MG63 (cell line): ENCODE measurements around the gene SDS. TPM values are rescaled to one million over a fixed set of nuclear protein-coding genes. Genes with fewer than 3 reads are reported as not detected.
A peak's percentile ranks its signal among the peaks of the same experiment; 100 is the strongest.

Experiments used
- DNase-seq: peaks from one replicate; pipeline ENCODE4 v3.0.0-alpha.2; 2020
- H3K27me3 ChIP-seq: fragments of 250-450 bp; sonication (Bioruptor Pico); 2 replicates; pipeline ENCODE4 v1.5.1; 2020; ENCODE audit warnings: mild to moderate bottlenecking, moderate library complexity
- H3K36me3 ChIP-seq: fragments of 250-450 bp; sonication (Bioruptor Pico); 2 replicates; pipeline ENCODE4 v1.5.1; 2020; ENCODE audit warnings: mild to moderate bottlenecking, moderate library complexity
- H3K4me3 ChIP-seq: fragments of 250-450 bp; sonication (Bioruptor Pico); 2 replicates; pipeline ENCODE4 v1.5.1; 2020; ENCODE audit warnings: mild to moderate bottlenecking, moderate library complexity
- H3K9me3 ChIP-seq: fragments of 250-450 bp; sonication (Bioruptor Pico); 2 replicates; pipeline ENCODE4 v1.5.1; 2020; ENCODE audit warnings: mild to moderate bottlenecking, moderate library complexity
- total RNA-seq: library from RNA; depleted of rRNA; stranded (reverse); fragments of >200 nt; shearing (Covaris generic); gene quantifications from 2 replicates; pipeline ENCODE4 v1.2.3, GENCODE V29; 2014; ENCODE audit warnings: low replicate concordance

SDS gene
- total RNA-seq, 1 experiment from 2014 or later: not detected

- no peak overlapping the region for H3K4me3 ChIP-seq
- no peaks in the 10 kb centered on the region for H3K9me3 ChIP-seq
- no peak for DNase-seq
- peaks cover 15% of the 10 kb centered on the region; the same call in 1 of the 2 replicates for H3K36me3 ChIP-seq
- H3K27me3 ChIP-seq: no peaks in the 10 kb centered on the region
These were observed 29.7 kb downstream of the SDS start for GRCh38 chr12:113373969-113374368.

DNA sequence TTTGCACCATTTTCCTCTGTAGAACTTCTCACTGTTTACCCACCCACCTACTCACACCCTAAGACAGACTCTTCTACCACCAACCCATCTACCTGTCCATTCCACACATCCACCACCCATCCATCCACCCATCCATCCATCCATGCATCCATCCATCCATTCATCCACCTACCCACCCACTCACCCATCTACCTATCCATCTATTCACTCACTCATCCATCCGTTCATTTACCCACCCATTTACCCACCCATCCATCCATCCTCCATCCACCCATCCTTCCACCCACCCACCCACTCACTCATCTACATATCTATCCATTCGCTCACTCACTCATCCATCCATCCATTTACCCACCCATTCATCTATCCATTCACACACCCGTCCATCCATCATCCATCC, 30.2 kb downstream of the SDS start:
- no peak for DNase-seq
- H3K27me3 ChIP-seq: no peaks in the 10 kb centered on the region
- H3K9me3 ChIP-seq: no peaks in the 10 kb centered on the region
- peaks cover 15% of the 10 kb centered on the region; the same call in 1 of the 2 replicates for H3K36me3 ChIP-seq
- H3K4me3 ChIP-seq: no peak overlapping the region

GRCh38 chr12:113372371-113372770, 31.3 kb downstream of the SDS start:
- H3K4me3 ChIP-seq: no peak overlapping the region
- no peaks in the 10 kb centered on the region for H3K9me3 ChIP-seq
- peaks cover 15% of the 10 kb centered on the region; the same call in 1 of the 2 replicates for H3K36me3 ChIP-seq
- no peak for DNase-seq
- no peaks in the 10 kb centered on the region for H3K27me3 ChIP-seq

DNA sequence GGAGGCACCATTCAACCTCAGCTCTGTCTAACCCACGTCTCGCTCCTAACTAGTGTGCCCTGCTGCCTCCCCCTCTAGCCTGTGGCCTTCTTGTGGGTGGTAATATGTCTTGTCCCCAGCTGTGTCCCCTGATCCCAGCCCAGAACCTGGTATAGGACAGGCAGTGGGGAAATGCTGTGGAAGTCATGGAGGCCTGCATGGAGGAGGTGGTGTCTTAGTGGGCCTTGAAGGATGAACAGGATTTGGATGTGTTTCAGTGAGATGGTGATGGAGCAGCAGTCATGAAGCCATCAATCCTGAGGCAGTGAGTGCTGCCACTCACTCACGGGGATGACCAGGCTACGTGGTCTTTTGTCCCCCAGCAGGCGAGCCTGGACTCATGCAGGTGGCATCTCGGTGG, 31.9 kb downstream of the SDS start:
- H3K4me3 ChIP-seq: no peak overlapping the region
- H3K36me3 ChIP-seq: peaks cover 15% of the 10 kb centered on the region; the same call in 1 of the 2 replicates
- H3K27me3 ChIP-seq: no peaks in the 10 kb centered on the region
- no peak for DNase-seq
- no peaks in the 10 kb centered on the region for H3K9me3 ChIP-seq

DNA sequence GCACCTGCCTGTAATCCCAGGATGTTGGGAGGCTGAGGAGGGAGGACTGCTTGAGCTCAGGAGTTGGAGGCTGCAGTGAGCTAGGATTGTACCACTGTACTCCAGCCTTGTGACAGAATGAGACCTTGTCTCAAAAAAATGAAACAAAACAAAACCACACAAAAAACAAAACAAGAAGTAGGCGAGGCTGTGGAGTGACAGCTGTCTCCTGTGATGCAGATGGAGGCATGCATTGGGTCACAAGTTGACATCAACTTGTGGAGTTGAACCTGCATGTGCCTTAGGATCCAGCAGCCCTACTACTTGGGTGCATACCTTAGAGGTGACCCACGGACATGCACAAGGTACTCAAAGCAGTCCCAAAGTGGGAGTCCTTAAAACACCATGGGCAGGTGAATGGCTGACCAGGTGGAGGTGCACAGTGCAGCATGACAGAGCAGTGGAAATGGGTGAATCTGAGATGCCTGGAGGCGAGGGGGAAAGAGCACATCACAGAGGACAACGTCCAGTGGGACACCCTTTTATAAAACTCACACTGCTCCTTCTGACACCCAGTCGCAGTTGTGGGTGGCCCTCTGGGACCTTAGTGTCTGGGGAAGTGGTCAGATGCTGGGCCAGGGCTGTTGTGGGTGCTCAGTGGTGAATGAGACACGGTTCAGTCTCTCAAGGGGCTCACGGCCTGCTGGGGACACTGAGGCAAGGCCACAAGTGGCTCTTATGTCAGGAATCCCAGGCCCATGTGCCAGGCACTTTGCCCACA, 32.6 kb downstream of the SDS start:
- Histone ChIP-seq H3K9me3 (no peaks in the 10 kb centered on the region), H3K27me3 (no peaks in the 10 kb centered on the region)
- DNase-seq: no peak

DNA sequence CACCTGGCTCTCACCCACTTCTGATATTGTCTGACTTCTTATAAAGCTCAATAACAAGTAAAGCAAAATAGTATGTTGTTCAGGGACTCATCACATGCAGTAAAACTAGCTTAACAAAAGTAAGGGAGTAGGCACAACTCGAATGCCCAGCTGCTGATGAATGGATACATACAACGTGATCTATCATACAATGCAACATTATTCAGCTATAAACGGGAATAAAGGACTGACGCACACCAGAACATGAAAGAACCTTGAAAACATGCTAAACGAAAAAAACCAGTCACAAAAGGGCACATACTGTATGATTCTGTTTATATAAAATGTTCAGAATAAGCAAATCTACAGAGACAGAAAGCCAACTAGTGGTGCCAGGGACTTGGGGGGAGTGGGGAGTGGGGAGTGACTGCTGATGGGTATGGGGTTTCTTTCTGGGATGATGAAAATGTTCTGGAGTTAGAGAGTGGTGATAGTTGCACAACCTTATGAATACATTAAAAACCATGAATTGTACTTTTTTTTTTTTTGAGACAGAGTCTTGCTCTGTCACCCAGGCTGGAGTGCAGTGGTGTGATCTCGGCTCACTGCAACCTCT, 34.2 kb downstream of the SDS start:
- no peak for DNase-seq
- H3K36me3 ChIP-seq: peaks cover 2% of the 10 kb centered on the region; the same call in 1 of the 2 replicates
- no peaks in the 10 kb centered on the region for H3K9me3 ChIP-seq
- H3K4me3 ChIP-seq: no peak overlapping the region
- H3K27me3 ChIP-seq: no peaks in the 10 kb centered on the region

More for the DNA sequence above, 32.6 kb downstream of the SDS start:
- Histone ChIP-seq H3K36me3 (peaks cover 12% of the 10 kb centered on the region; the same call in 1 of the 2 replicates), H3K4me3 (no peak overlapping the region)

DNA sequence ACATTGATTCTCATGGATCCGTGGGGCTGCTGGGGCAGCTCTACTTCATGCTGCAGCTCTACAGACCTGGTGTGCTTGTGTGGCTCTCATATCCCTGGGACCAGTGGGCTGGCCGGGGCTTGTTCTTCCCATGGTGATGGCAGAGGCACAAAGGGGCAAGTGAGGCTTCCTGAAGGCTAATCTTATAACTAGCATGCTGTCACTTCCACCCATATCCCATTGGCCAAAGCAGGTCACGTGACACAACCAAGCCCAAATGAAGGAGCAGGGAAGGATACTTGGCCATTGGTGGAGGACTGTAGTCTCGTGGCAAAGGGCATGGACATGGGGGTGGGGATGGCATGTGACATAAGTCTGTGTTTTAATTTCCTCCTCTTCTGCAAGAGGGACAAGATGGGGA, 35.4 kb downstream of the SDS start:
- Histone ChIP-seq H3K36me3 (peaks cover 2% of the 10 kb centered on the region; the same call in 1 of the 2 replicates), H3K9me3 (no peaks in the 10 kb centered on the region), H3K4me3 (no peak overlapping the region), H3K27me3 (no peaks in the 10 kb centered on the region)
- no peak for DNase-seq

DNA sequence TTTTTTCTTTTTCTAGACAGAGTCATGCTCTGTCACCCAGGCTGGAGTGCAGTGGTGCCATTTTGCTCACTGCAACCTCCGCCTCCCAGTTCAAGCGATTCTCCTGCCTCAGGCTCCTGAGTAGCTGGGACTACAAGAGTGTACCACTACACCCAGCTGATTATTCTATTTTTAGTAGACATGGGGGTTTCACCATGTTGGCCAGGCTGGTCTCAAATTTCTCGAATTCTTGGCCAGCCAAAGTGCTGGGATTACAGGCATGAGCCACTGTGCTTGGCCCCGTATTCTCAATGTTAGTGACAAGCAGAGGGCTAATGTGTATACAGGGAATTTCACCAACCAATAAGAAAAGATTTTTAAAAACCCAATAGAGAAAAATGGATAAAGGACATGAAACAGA, 36.9 kb downstream of the SDS start:
- no peak for DNase-seq
- no peaks in the 10 kb centered on the region for H3K27me3 ChIP-seq

DNA sequence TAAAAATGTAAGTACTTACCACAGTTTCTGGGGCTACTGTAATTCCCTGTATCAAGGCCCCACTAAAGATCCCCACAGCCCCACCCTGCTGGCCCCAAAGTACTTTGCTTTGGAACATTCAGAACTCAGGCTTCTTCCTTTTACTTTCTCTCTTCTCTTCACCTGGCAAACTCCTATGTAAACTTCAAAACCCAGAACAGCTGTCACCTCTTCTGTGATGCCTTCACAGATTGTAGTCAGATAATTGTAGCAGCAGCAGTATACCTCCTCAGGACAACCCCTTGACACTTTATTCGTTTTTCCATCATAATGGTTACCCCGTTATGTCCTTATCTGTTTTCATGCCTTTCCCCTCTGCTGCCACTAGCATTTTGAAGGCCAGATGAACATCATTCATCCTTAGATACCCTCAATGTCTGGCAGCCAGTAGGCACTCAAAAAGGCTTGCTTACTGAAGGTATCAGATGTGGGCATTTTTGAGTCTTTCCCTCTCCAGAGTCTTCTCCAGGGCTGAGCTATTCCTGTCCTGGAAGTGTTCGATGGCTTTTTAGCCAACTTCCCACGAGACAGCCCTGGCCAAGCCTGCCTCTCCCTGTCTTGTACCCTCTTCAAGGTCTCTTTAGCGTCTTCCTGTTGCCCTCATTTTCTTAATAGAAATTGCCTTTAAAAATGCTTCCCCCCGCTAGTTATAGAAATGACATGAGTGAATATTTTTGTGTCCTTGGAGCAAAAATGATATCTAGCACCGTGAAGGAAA, 37.9 kb downstream of the SDS start:
- DNase-seq: no peak
- H3K36me3 ChIP-seq: peaks cover 2% of the 10 kb centered on the region; the same call in 1 of the 2 replicates
- no peak overlapping the region for H3K4me3 ChIP-seq
- no peaks in the 10 kb centered on the region for H3K9me3 ChIP-seq
- H3K27me3 ChIP-seq: no peaks in the 10 kb centered on the region

More for the DNA sequence above, 36.9 kb downstream of the SDS start:
- Histone ChIP-seq H3K9me3 (no peaks in the 10 kb centered on the region), H3K36me3 (peaks cover 2% of the 10 kb centered on the region; the same call in 1 of the 2 replicates), H3K4me3 (no peak overlapping the region)

- Histone ChIP-seq H3K9me3 (no peaks in the 10 kb centered on the region), H3K27me3 (no peaks in the 10 kb centered on the region), H3K4me3 (no peak overlapping the region), H3K36me3 (peaks cover 2% of the 10 kb centered on the region; the same call in 1 of the 2 replicates)
- DNase-seq: no peak
These were observed 39.0 kb downstream of the SDS start for GRCh38 chr12:113364698-113365097.

DNA sequence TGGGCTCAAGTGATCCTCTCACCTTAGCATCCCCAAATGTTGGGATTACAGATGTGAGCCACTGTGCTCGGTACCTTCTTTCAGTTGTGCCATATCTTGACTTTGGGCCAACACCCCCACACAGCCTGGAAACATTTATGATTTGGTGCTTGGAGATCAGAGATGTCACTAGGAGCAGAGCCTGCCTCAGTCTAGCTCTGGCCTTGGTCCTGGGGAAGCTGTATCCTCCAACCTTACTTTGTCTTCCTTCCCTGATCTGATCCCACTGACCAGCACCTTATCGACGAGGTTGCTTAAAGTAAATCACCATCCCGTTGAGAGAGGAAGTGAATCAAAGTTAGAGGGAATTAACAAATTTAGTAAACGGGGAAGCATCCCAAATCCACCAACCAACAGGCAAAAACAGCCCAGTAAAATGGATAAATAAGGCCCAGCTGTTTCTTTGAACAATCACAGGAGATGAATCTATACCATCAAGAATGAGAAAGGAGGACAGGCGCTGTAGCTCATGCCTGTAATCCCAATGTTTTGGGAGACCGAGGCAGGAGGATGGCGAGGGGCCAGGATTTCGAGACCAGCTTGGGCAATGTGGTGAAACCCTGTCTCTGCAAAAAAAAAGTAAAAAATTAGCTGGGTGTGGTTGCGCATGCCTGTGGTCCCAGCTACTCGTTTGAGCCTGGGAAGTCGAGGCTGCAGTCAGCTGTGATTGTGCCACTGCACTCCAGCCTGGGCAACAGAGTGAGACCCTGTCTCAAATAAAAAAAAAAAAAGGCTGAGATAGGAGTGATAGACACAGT, 41.9 kb downstream of the SDS start:
- Histone ChIP-seq H3K27me3 (no peaks in the 10 kb centered on the region), H3K9me3 (no peaks in the 10 kb centered on the region), H3K4me3 (no peak overlapping the region), H3K36me3 (peaks cover 2% of the 10 kb centered on the region; the same call in 1 of the 2 replicates)
- DNase-seq: no peak

- Histone ChIP-seq H3K27me3 (no peaks in the 10 kb centered on the region), H3K36me3 (peaks cover 2% of the 10 kb centered on the region; the same call in 1 of the 2 replicates), H3K4me3 (peak overlapping the region; percentile 76), H3K9me3 (no peaks in the 10 kb centered on the region)
- DNase-seq: peak; percentile 39
These were observed 43.5 kb downstream of the SDS start for GRCh38 chr12:113359939-113360748.

GRCh38 chr12:113359133-113359938, 44.4 kb downstream of the SDS start:
- Histone ChIP-seq H3K27me3 (no peaks in the 10 kb centered on the region), H3K4me3 (peak overlapping the region; percentile 76), H3K9me3 (no peaks in the 10 kb centered on the region), H3K36me3 (no peaks in the 10 kb centered on the region)
- peak; percentile 52 for DNase-seq

- no peaks in the 10 kb centered on the region for H3K36me3 ChIP-seq
- peak; percentile 90 for DNase-seq
These were observed 45.1 kb downstream of the SDS start, which contains the start of gene PLBD2 for GRCh38 chr12:113358381-113359132. PLBD2 (plus strand) TSS chr12:113358587; CDS start chr12:113358601, 14 bp downstream.

More at GRCh38 chr12:113358381-113359132, 45.1 kb downstream of the SDS start, which contains the start of gene PLBD2:
- H3K27me3 ChIP-seq: no peaks in the 10 kb centered on the region
- no peaks in the 10 kb centered on the region for H3K9me3 ChIP-seq
- H3K4me3 ChIP-seq: peak within 1 kb of the TSS; percentile 76
